Measurements from ENCODE around the gene PPARG. TPM values are rescaled to one million over a fixed set of nuclear protein-coding genes. Genes with fewer than 3 reads are reported as not detected.

PPARG gene
- total RNA-seq, 4 donors from 2014 or later, result 9.7 to 17.8 (median 11.7) TPM

GRCh38 chr3:12349895-12350811 lies 61.3 kb downstream of the PPARG start:
- Histone ChIP-seq H3K4me3 (no peak overlapping the region), H3K27me3 (no peaks in the 10 kb centered on the region), H3K4me1 (peaks cover 9% of the 10 kb centered on the region), H3K27ac (no peak overlapping the region), H3K9me3 (no peaks in the 10 kb centered on the region), H3K36me3 (no peaks in the 10 kb centered on the region)
- WGBS, result 65% methylated on average over 9 of the region's 9 CpGs
- DNase-seq (ENCODE audit: low spot score in 2 of 2), result peak in 1 of 2 donors; percentile 68
- TF ChIP-seq POLR2AphosphoS5 (IDR thresholded peaks at IDR 0.05), result peak in 1 of 3 donors; percentile 63
- TF ChIP-seq POLR2A (IDR thresholded peaks at IDR 0.05), result no peak

- Histone ChIP-seq H3K4me3 (no peak overlapping the region), H3K9me3 (no peaks in the 10 kb centered on the region), H3K4me1 (peaks cover 9% of the 10 kb centered on the region), H3K27ac (no peak overlapping the region), H3K36me3 (no peaks in the 10 kb centered on the region), H3K27me3 (no peaks in the 10 kb centered on the region)
- DNase-seq (ENCODE audit: low spot score in 2 of 2), result peak in 1 of 2 donors; percentile 76
- no peak for TF ChIP-seq CTCF (IDR thresholded peaks at IDR 0.05)
- peak in 2 of 3 donors; percentile 85 to 96 for TF ChIP-seq POLR2AphosphoS5 (IDR thresholded peaks at IDR 0.05)
- 48% methylated on average over 4 of the region's 4 CpGs for WGBS
Measured at GRCh38 chr3:12351145-12351544, 62.3 kb downstream of the PPARG start.

GRCh38 chr3:12352253-12352652 lies 63.4 kb downstream of the PPARG start:
- Histone ChIP-seq H3K4me1 (peaks cover 9% of the 10 kb centered on the region), H3K27me3 (no peaks in the 10 kb centered on the region), H3K27ac (no peak overlapping the region), H3K4me3 (no peak overlapping the region), H3K36me3 (no peaks in the 10 kb centered on the region), H3K9me3 (no peaks in the 10 kb centered on the region)
- WGBS, result 92% methylated on average over 2 of the region's 2 CpGs
- TF ChIP-seq EP300 (IDR thresholded peaks at IDR 0.05) (no peak), CTCF (IDR thresholded peaks at IDR 0.05) (no peak), POLR2A (IDR thresholded peaks at IDR 0.05) (no peak), POLR2AphosphoS5 (IDR thresholded peaks at IDR 0.05) (no peak)
- DNase-seq (ENCODE audit: low spot score in 2 of 2), result no peak

- no peaks in the 10 kb centered on the region for H3K9me3 ChIP-seq
- no peak overlapping the region for H3K4me3 ChIP-seq
- H3K27ac ChIP-seq, result no peak overlapping the region
- TF ChIP-seq CTCF (IDR thresholded peaks at IDR 0.05), result no peak
- TF ChIP-seq POLR2A (IDR thresholded peaks at IDR 0.05), result no peak
- TF ChIP-seq EP300 (IDR thresholded peaks at IDR 0.05), result no peak
- TF ChIP-seq POLR2AphosphoS5 (IDR thresholded peaks at IDR 0.05), result no peak
- no peaks in the 10 kb centered on the region for H3K27me3 ChIP-seq
- peaks cover 9% of the 10 kb centered on the region for H3K4me1 ChIP-seq
- no peak for DNase-seq (ENCODE audit: low spot score in 2 of 2)
- no peaks in the 10 kb centered on the region for H3K36me3 ChIP-seq
Measured at GRCh38 chr3:12352755-12353154, 63.9 kb downstream of the PPARG start.

- Histone ChIP-seq H3K4me3 (no peak overlapping the region), H3K36me3 (no peaks in the 10 kb centered on the region), H3K27me3 (no peaks in the 10 kb centered on the region), H3K27ac (no peak overlapping the region), H3K9me3 (no peaks in the 10 kb centered on the region), H3K4me1 (peaks cover 9% of the 10 kb centered on the region)
- TF ChIP-seq POLR2AphosphoS5 (IDR thresholded peaks at IDR 0.05) (peak; percentile 70 to 98 (median 77)), CTCF (IDR thresholded peaks at IDR 0.05) (no peak), EP300 (IDR thresholded peaks at IDR 0.05) (no peak), POLR2A (IDR thresholded peaks at IDR 0.05) (no peak)
- DNase-seq (ENCODE audit: low spot score in 2 of 2), result no peak
- 71% methylated on average over 7 of the region's 7 CpGs for WGBS
Measured at GRCh38 chr3:12353796-12354525, 65.1 kb downstream of the PPARG start.

All from suprapubic skin (tissue), 4 donors.